HL-60 (cell line): Measurements from ENCODE around the gene PACSIN1.

Source experiments
- DNase-seq, 2 experiments: peaks; one replicate each; pipeline ENCODE4 v3.0.0-alpha.2; 2010 to 2020; ENCODE audit warnings: low read depth in 1 of 2, low spot score in 1 of 2
- H3K27ac ChIP-seq: fragments of 250-450 bp; sonication (Bioruptor Pico); replicated peaks from 2 replicates; pipeline ENCODE4 v1.5.1; 2020; ENCODE audit warnings: mild to moderate bottlenecking, moderate library complexity
- H3K27me3 ChIP-seq: fragments of 250-450 bp; sonication (Bioruptor Pico); 2 replicates; pipeline ENCODE4 v1.5.1; 2021; ENCODE audit warnings: mild to moderate bottlenecking, moderate library complexity; ENCODE audit not compliant: insufficient read depth, poor library complexity, severe bottlenecking
- H3K4me3 ChIP-seq: replicated peaks from 2 replicates; pipeline ENCODE4 v1.5.1; 2011; ENCODE audit warnings: mild to moderate bottlenecking, control low read depth, low read length; ENCODE audit not compliant: insufficient read depth
- GABPA ChIP-seq: IDR thresholded peaks from 2 replicates; pipeline ENCODE4 v1.6.1; 2012; ENCODE audit warnings: low read depth
- POLR2AphosphoS5 ChIP-seq: IDR thresholded peaks from 2 replicates; pipeline ENCODE4 v1.6.1; 2012; ENCODE audit warnings: low read depth
- SPI1 ChIP-seq: IDR thresholded peaks from 2 replicates; pipeline ENCODE4 v1.6.1; 2012; ENCODE audit warnings: low read depth, mild to moderate bottlenecking, borderline replicate concordance
- TF ChIP-seq, protein P1 (sequence below): IDR thresholded peaks from 2 replicates; pipeline ENCODE4 v1.6.1; 2012; ENCODE audit warnings: low read depth; ENCODE audit not compliant: insufficient replicate concordance
- TF ChIP-seq, protein P2 (sequence below): IDR thresholded peaks from one replicate; pipeline ENCODE4 v1.5.1; 2011; ENCODE audit warnings: low read length, control low read depth, inconsistent platforms; ENCODE audit not compliant: insufficient read depth

The PACSIN1 gene

DNA sequence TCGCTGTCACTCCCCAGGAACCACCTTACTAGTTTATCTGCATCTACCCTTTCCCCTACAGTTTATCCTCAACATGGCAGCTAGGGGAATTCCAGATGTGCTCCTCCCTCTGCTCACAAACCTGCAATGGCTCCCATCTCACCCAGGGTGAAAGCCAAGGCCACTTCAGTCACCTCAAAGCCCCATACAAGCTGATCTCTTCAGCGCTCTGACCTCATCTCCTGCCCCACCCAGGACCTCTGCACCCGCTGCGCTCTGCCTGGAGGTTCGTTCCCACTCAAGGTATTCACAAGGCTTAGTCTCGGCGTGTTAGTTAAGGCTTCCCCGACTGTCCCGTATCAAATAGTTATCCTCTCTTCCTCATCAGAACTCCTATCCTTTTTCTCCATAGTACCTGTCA, 118.8 kb downstream of the PACSIN1 start:
- Histone ChIP-seq H3K27ac (no peak overlapping the region), H3K27me3 (no peaks in the 10 kb centered on the region), H3K4me3 (no peak overlapping the region)
- TF ChIP-seq POLR2AphosphoS5: no peak
- TF ChIP-seq SPI1: no peak
- TF ChIP-seq, protein P1, sequence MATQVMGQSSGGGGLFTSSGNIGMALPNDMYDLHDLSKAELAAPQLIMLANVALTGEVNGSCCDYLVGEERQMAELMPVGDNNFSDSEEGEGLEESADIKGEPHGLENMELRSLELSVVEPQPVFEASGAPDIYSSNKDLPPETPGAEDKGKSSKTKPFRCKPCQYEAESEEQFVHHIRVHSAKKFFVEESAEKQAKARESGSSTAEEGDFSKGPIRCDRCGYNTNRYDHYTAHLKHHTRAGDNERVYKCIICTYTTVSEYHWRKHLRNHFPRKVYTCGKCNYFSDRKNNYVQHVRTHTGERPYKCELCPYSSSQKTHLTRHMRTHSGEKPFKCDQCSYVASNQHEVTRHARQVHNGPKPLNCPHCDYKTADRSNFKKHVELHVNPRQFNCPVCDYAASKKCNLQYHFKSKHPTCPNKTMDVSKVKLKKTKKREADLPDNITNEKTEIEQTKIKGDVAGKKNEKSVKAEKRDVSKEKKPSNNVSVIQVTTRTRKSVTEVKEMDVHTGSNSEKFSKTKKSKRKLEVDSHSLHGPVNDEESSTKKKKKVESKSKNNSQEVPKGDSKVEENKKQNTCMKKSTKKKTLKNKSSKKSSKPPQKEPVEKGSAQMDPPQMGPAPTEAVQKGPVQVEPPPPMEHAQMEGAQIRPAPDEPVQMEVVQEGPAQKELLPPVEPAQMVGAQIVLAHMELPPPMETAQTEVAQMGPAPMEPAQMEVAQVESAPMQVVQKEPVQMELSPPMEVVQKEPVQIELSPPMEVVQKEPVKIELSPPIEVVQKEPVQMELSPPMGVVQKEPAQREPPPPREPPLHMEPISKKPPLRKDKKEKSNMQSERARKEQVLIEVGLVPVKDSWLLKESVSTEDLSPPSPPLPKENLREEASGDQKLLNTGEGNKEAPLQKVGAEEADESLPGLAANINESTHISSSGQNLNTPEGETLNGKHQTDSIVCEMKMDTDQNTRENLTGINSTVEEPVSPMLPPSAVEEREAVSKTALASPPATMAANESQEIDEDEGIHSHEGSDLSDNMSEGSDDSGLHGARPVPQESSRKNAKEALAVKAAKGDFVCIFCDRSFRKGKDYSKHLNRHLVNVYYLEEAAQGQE: no peak
- no peak for TF ChIP-seq GABPA
- TF ChIP-seq, protein P2, sequence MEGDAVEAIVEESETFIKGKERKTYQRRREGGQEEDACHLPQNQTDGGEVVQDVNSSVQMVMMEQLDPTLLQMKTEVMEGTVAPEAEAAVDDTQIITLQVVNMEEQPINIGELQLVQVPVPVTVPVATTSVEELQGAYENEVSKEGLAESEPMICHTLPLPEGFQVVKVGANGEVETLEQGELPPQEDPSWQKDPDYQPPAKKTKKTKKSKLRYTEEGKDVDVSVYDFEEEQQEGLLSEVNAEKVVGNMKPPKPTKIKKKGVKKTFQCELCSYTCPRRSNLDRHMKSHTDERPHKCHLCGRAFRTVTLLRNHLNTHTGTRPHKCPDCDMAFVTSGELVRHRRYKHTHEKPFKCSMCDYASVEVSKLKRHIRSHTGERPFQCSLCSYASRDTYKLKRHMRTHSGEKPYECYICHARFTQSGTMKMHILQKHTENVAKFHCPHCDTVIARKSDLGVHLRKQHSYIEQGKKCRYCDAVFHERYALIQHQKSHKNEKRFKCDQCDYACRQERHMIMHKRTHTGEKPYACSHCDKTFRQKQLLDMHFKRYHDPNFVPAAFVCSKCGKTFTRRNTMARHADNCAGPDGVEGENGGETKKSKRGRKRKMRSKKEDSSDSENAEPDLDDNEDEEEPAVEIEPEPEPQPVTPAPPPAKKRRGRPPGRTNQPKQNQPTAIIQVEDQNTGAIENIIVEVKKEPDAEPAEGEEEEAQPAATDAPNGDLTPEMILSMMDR: no peak
- DNase-seq: no peak
